Mucosa of descending colon (tissue), 3 donors: ENCODE results near the gene NR6A1. TPM values are rescaled to one million over a fixed set of nuclear protein-coding genes. Genes with fewer than 3 reads are reported as not detected.
"Not testable (repeated sequence)": the region's sequence is repeated elsewhere in the genome, so short reads cannot be mapped to it uniquely, and the experiment has no call there.

Experiments used
- ATAC-seq: fragments of 200-7000 bp; cut with Tn5 transposase; one replicate; pipeline ENCODE4 v1.9.1; 2020; ENCODE audit warnings: mild to moderate bottlenecking, moderate library complexity
- DNase-seq, 3 donors: peaks; one replicate each; pipeline ENCODE4 v3.0.0-alpha.2; 2020
- H3K36me3 ChIP-seq: fragments of 200-600 bp; one replicate; pipeline ENCODE4 v1.8.0; 2021; ENCODE audit warnings: low read depth, mild to moderate bottlenecking
- H3K4me1 ChIP-seq: fragments of 200-600 bp; one replicate; pipeline ENCODE4 v1.8.0; 2021; ENCODE audit warnings: low read depth, mild to moderate bottlenecking
- H3K4me3 ChIP-seq: fragments of 200-600 bp; one replicate; pipeline ENCODE4 v1.8.0; 2021; ENCODE audit warnings: mild to moderate bottlenecking
- H3K9me3 ChIP-seq: fragments of 200-600 bp; one replicate; pipeline ENCODE4 v1.8.0; 2021; ENCODE audit warnings: mild to moderate bottlenecking
- CTCF ChIP-seq: fragments of 200-600 bp; IDR thresholded peaks from one replicate; pipeline ENCODE4 v1.8.0; 2022; ENCODE audit warnings: antibody characterized with exemption, mild to moderate bottlenecking
- intact Hi-C, 2 donors: fragments of 100-400 bp; cut with DNase I in 1 of 2; cut with micrococcal nuclease in 1 of 2; formaldehyde crosslinking; loops; one replicate each; pipeline versions ENCODE4 v1.11.0 to v1.11.1; 2022; cut with DNase I, micrococcal nuclease
- total RNA-seq, 3 donors: library from RNA; stranded (reverse); fragmentation: NEBNext Ultra II Directional in 2 of 3; extraction: Animal tissue kit (Norgen Biotek cat#: 25700) in 2 of 3; gene quantifications; one replicate each; pipeline versions ENCODE4 v1.2.1 to v1.2.4, GENCODE V29; 2021 to 2023
- donor health status: DM: no; HTN: no; CAD: no; lungs with moderate emphysema.
- donor health status: DM: no; HTN: no; CAD: no.
- donor health status: DM: no; HTN: yes; CAD: no.

The NR6A1 gene
- total RNA-seq, 3 donors from 2014 or later: 5.6 to 8.4 (median 7.0) TPM

GRCh38 chr9:124617477-124618141, 153.5 kb downstream of the NR6A1 start:
- Histone ChIP-seq H3K4me3 (no peak overlapping the region), H3K4me1 (no peaks in the 10 kb centered on the region), H3K9me3 (no peaks in the 10 kb centered on the region), H3K36me3 (no peaks in the 10 kb centered on the region)
- TF ChIP-seq CTCF: peak; percentile 82
- intact Hi-C loops: loop anchor here (2.0 to 5.0 kb wide), 2 partner anchors 95 kb away; no protein-coding TSS in a partner anchor
- peak; percentile 91 for ATAC-seq
- peak; percentile 61 to 90 (median 86) for DNase-seq

- H3K4me1 ChIP-seq: no peaks in the 10 kb centered on the region
- H3K9me3 ChIP-seq: no peaks in the 10 kb centered on the region
- H3K4me3 ChIP-seq: no peak overlapping the region
- ATAC-seq (no peak), DNase-seq (no peak)
- H3K36me3 ChIP-seq: no peaks in the 10 kb centered on the region
- no peak for TF ChIP-seq CTCF
- intact Hi-C loops: loop anchor here (2.0 to 5.0 kb wide), 2 partner anchors 95 to 96 kb away; no protein-coding TSS in a partner anchor
Measured at GRCh38 chr9:124616961-124617360, 154.2 kb downstream of the NR6A1 start.

GRCh38 chr9:124615840-124616239, 155.3 kb downstream of the NR6A1 start:
- not testable (repeated sequence) for H3K9me3 ChIP-seq, H3K4me3 ChIP-seq, H3K36me3 ChIP-seq, H3K4me1 ChIP-seq
- intact Hi-C loops: loop anchor here (2.0 to 5.0 kb wide), 2 partner anchors 96 to 97 kb away; no protein-coding TSS in a partner anchor
- ATAC-seq (peak; percentile 83), DNase-seq (peak; percentile 56 to 72 (median 59))

- no peak overlapping the region for H3K4me3 ChIP-seq
- TF ChIP-seq CTCF: no peak
- no peaks in the 10 kb centered on the region for H3K9me3 ChIP-seq
- ATAC-seq (no peak), DNase-seq (no peak)
- no peaks in the 10 kb centered on the region for H3K4me1 ChIP-seq
- intact Hi-C loops: loop anchor here in 1 of 2 donors (5.0 kb wide), 1 partner anchor 97 kb away; no protein-coding TSS in a partner anchor
- no peaks in the 10 kb centered on the region for H3K36me3 ChIP-seq
Measured at GRCh38 chr9:124615100-124615742, 155.9 kb downstream of the NR6A1 start.

- TF ChIP-seq CTCF: no peak
- Histone ChIP-seq H3K36me3 (no peaks in the 10 kb centered on the region), H3K4me1 (no peaks in the 10 kb centered on the region), H3K4me3 (no peak overlapping the region), H3K9me3 (no peaks in the 10 kb centered on the region)
- intact Hi-C loops: no loop called here
- DNase-seq (no peak), ATAC-seq (no peak)
Measured at GRCh38 chr9:124613849-124614248, 157.3 kb downstream of the NR6A1 start.

GRCh38 chr9:124611106-124611505, 160.0 kb downstream of the NR6A1 start:
- intact Hi-C loops: no loop called here
- no peaks in the 10 kb centered on the region for H3K9me3 ChIP-seq
- no peak for TF ChIP-seq CTCF

More at GRCh38 chr9:124611106-124611505, 160.0 kb downstream of the NR6A1 start:
- H3K36me3 ChIP-seq: no peaks in the 10 kb centered on the region
- H3K4me1 ChIP-seq: no peaks in the 10 kb centered on the region
- ATAC-seq: no peak
- DNase-seq: no peak
- no peak overlapping the region for H3K4me3 ChIP-seq
